WTC11 (cell line): ENCODE results near the gene SLC25A44.

Experiments
- ATF3 ChIP-seq: sonication (generic); formaldehyde crosslinking; conservative IDR thresholded peaks from 2 replicates; pipeline ENCODE4 v1.8.1; 2022; ENCODE audit warnings: mild to moderate bottlenecking, missing genetic modification reagents
- ATF6 ChIP-seq: sonication (generic); formaldehyde crosslinking; IDR thresholded peaks from 2 replicates; pipeline ENCODE4 v1.8.1; 2023; ENCODE audit warnings: mild to moderate bottlenecking, missing genetic modification reagents

GRCh38 chr1:156242738-156243137 lies 48.8 kb downstream of the SLC25A44 start:
- no peak for TF ChIP-seq ATF6 (CRISPR knock-in tag)
- TF ChIP-seq ATF3 (CRISPR knock-in tag), result no peak
